HepG2 (cell line): ENCODE measurements around the gene HYOU1. TPM values are rescaled to one million over a fixed set of nuclear protein-coding genes. Genes with fewer than 3 reads are reported as not detected.
A peak's percentile ranks its signal among the peaks of the same experiment; 100 is the strongest.

ENCODE experiments used
- ATAD3A ChIP-seq: sonication (generic); formaldehyde crosslinking; IDR thresholded peaks from 2 replicates; pipeline ENCODE4 v1.4.0; 2020; ENCODE audit warnings: missing genetic modification reagents
- ATF1 ChIP-seq: IDR thresholded peaks from 2 replicates; pipeline ENCODE4 v1.6.1; 2016; ENCODE audit warnings: mild to moderate bottlenecking, control low read depth
- CAMTA2 ChIP-seq: sonication (generic); formaldehyde crosslinking; IDR thresholded peaks from 2 replicates; pipeline ENCODE4 v1.4.0; 2020; ENCODE audit warnings: mild to moderate bottlenecking, missing genetic modification reagents, borderline replicate concordance
- GABPB1 ChIP-seq: IDR thresholded peaks from 2 replicates; pipeline ENCODE4 v1.6.1; 2016; ENCODE audit warnings: mild to moderate bottlenecking, missing genetic modification reagents, moderate library complexity, missing compliant biosample characterization
- GATAD2A ChIP-seq: IDR thresholded peaks from 2 replicates; pipeline ENCODE4 v1.6.1; 2016
- HNF4G ChIP-seq, 2 experiments: sonication (generic) in 1 of 2; formaldehyde crosslinking in 1 of 2; IDR thresholded peaks; 2 replicates each; pipeline versions ENCODE4 v1.4.0 to v1.6.1; 2011 to 2020; ENCODE audit warnings: borderline replicate concordance in 2 of 2, low read depth in 2 of 2, mild to moderate bottlenecking in 2 of 2, low read length in 1 of 2, missing genetic modification reagents in 1 of 2, moderate library complexity in 1 of 2
- KDM5B ChIP-seq: sonication (generic); formaldehyde crosslinking; IDR thresholded peaks from 2 replicates; pipeline ENCODE4 v1.4.0; 2020; ENCODE audit warnings: missing genetic modification reagents, mild to moderate bottlenecking, borderline replicate concordance
- NONO ChIP-seq, 2 experiments: fragments of 450-650 bp in 1 of 2; sonication (generic) in 1 of 2; formaldehyde crosslinking in 1 of 2; IDR thresholded peaks in 1 of 2; conservative IDR thresholded peaks in 1 of 2; 2 replicates each; pipeline versions ENCODE4 v1.6.1 to v1.8.0; 2017 to 2022; ENCODE audit warnings: mild to moderate bottlenecking in 1 of 2, missing genetic modification reagents in 1 of 2, moderate library complexity in 1 of 2
- RXRA ChIP-seq: sonication (generic); formaldehyde crosslinking; IDR thresholded peaks from 2 replicates; pipeline ENCODE4 v1.5.1; 2020; ENCODE audit warnings: missing genetic modification reagents
- SIN3B ChIP-seq: fragments of 150-350 bp; IDR thresholded peaks from 2 replicates; pipeline ENCODE4 v1.6.1; 2014; ENCODE audit warnings: low read length
- SIX1 ChIP-seq: sonication (generic); formaldehyde crosslinking; IDR thresholded peaks from 2 replicates; pipeline ENCODE4 v1.4.0; 2020; ENCODE audit warnings: missing genetic modification reagents, borderline replicate concordance
- SOX5 ChIP-seq: IDR thresholded peaks from 2 replicates; pipeline ENCODE4 v1.6.1; 2016; ENCODE audit warnings: borderline replicate concordance
- SSRP1 ChIP-seq: IDR thresholded peaks from 2 replicates; pipeline ENCODE4 v1.6.1; 2016; ENCODE audit warnings: control low read depth
- ZFY ChIP-seq: sonication (generic); formaldehyde crosslinking; IDR thresholded peaks from 2 replicates; pipeline ENCODE4 v1.4.0; 2020; ENCODE audit warnings: missing genetic modification reagents
- ZNF263 ChIP-seq: sonication (generic); formaldehyde crosslinking; IDR thresholded peaks from 2 replicates; pipeline ENCODE4 v1.4.0; 2020; ENCODE audit warnings: missing genetic modification reagents
- ZNF331 ChIP-seq: sonication (generic); formaldehyde crosslinking; IDR thresholded peaks from 2 replicates; pipeline ENCODE4 v1.4.0; 2020; ENCODE audit warnings: missing genetic modification reagents
- ZNF335 ChIP-seq: sonication (generic); formaldehyde crosslinking; IDR thresholded peaks from 2 replicates; pipeline ENCODE4 v1.4.0; 2020; ENCODE audit warnings: missing genetic modification reagents
- ZNF432 ChIP-seq: sonication (generic); formaldehyde crosslinking; IDR thresholded peaks from 2 replicates; pipeline ENCODE4 v1.5.0; 2020; ENCODE audit warnings: missing genetic modification reagents, mild to moderate bottlenecking, borderline replicate concordance
- ZNF790 ChIP-seq: sonication (generic); formaldehyde crosslinking; IDR thresholded peaks from 2 replicates; pipeline ENCODE4 v1.8.0; 2022; ENCODE audit warnings: missing genetic modification reagents, mild to moderate bottlenecking, borderline replicate concordance
- ZSCAN29 ChIP-seq: sonication (generic); formaldehyde crosslinking; conservative IDR thresholded peaks from 2 replicates; pipeline ENCODE4 v1.4.0; 2020; ENCODE audit warnings: mild to moderate bottlenecking, missing genetic modification reagents
- polyA plus RNA-seq, 8 experiments: library from polyadenylated mRNA; depleted of rRNA in 3 of 8; stranded (reverse) in 7 of 8; unstranded in 1 of 8; fragments of >200 nt; fragmentation: Illumina TruSeq in 4 of 8; extraction: Trizol in 4 of 8; gene quantifications; 2 replicates each; pipeline versions ENCODE4 v1.2.1 to v1.2.3, GENCODE V29; 2011 to 2016; ENCODE audit warnings: low read depth in 4 of 8, missing spikeins in 1 of 8, mixed read lengths in 1 of 8; ENCODE audit not compliant: insufficient read depth in 1 of 8
- total RNA-seq, 5 experiments: library from RNA; depleted of rRNA; stranded (reverse); fragments of >200 nt; fragmentation: Illumina TruSeq; extraction: Trizol; gene quantifications; 2 replicates each; pipeline ENCODE4 v1.2.3, GENCODE V29; 2016; ENCODE audit warnings: low read depth in 1 of 5
- TF ChIP-seq, protein P1 (sequence below): IDR thresholded peaks from 2 replicates; pipeline ENCODE4 v1.6.1; 2016
- TF ChIP-seq, protein P2 (sequence below): sonication (generic); formaldehyde crosslinking; IDR thresholded peaks from 2 replicates; pipeline ENCODE4 v1.5.0; 2020; ENCODE audit warnings: mild to moderate bottlenecking, missing genetic modification reagents, moderate library complexity
- TF ChIP-seq, protein P3 (sequence below), 2 experiments: sonication (generic) in 1 of 2; formaldehyde crosslinking in 1 of 2; IDR thresholded peaks; 2 replicates each; pipeline versions ENCODE4 v1.5.1 to v1.6.1; 2011 to 2020; ENCODE audit warnings: borderline replicate concordance in 1 of 2, low read depth in 1 of 2, low read length in 1 of 2, mild to moderate bottlenecking in 1 of 2, missing genetic modification reagents in 1 of 2, moderate library complexity in 1 of 2

HYOU1 gene
- total and polyA plus RNA-seq, 2 of the 13 experiments (the other 11 are each of a cell fraction or from before 2014, with no cell fraction given): 127 to 155 TPM

DNA sequence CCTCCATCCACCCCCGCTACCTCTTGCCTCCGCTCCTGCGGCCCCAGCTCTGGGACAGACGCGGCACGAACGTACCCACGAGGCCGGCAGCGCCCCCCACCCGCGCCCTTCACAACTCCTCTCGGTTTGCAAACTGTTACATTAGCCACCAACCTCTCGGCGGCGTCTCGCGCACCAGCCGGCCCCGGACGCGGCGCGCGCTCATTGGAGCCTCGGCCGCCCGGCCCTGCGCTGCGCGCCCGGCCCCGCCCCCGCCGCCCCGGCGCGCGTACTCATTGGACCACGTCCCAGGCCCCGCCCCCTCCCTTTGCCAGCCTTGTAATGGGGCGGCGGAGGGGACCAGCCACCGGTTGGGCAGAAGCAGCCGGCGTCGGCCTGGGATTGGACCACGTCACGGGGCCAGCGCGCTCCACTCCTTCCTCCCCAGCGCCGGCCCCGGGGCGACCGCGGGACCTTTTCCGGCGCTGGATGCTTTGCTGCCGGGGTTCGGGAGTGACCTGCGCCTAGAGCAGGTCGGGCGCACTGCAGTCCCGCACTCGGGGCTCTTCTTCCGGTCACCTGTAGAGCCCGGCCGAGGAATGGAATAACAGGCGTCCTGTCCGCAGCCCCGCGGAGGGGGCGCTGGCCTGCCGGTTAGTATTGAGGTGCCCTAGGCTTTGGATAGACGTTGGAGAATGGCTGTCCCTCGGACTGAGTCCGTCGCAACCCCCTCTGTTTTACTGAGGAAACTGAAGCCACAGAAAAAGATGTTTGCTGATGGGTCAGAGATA lies at the start of gene HYOU1 (continued):
- TF ChIP-seq, protein P1, sequence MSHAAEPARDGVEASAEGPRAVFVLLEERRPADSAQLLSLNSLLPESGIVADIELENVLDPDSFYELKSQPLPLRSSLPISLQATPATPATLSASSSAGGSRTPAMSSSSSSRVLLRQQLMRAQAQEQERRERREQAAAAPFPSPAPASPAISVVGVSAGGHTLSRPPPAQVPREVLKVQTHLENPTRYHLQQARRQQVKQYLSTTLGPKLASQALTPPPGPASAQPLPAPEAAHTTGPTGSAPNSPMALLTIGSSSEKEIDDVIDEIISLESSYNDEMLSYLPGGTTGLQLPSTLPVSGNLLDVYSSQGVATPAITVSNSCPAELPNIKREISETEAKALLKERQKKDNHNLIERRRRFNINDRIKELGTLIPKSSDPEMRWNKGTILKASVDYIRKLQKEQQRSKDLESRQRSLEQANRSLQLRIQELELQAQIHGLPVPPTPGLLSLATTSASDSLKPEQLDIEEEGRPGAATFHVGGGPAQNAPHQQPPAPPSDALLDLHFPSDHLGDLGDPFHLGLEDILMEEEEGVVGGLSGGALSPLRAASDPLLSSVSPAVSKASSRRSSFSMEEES (CRISPR knock-in tag): peak; percentile 41
- TF ChIP-seq ZSCAN29 (CRISPR knock-in tag) (peak; percentile 53; the same call in 1 of the 2 replicates), HNF4G (IDR thresholded peaks at IDR 0.05; ENCODE audit: borderline replicate concordance, low read depth, low read length) (no peak), HNF4G (CRISPR knock-in tag; IDR thresholded peaks at IDR 0.05; ENCODE audit: borderline replicate concordance, low read depth) (no peak), SIN3B (no peak; the same call in 1 of the 2 replicates), RXRA (peak; percentile 68), SOX5 (CRISPR knock-in tag) (peak; percentile 9; the same call in 1 of the 2 replicates), ZNF331 (CRISPR knock-in tag) (0 out of 2 replicates have a peak, but pooled peaks have one; percentile 37), ZNF335 (CRISPR knock-in tag) (0 out of 2 replicates have a peak, but pooled peaks have one; percentile 21), ZNF432 (CRISPR knock-in tag) (no peak), SSRP1 (CRISPR knock-in tag) (peak; percentile 48; the same call in 1 of the 2 replicates), ZFY (peak; percentile 75), GATAD2A (peak; percentile 59), ATF1 (CRISPR knock-in tag) (peak; percentile 73; the same call in 1 of the 2 replicates), ZNF790 (CRISPR knock-in tag) (0 out of 2 replicates have a peak, but pooled peaks have one; percentile 39), SIX1 (0 out of 2 replicates have a peak, but pooled peaks have one; percentile 9), GABPB1 (CRISPR knock-in tag) (peak; percentile 92), ATAD3A (CRISPR knock-in tag) (no peak), NONO (IDR thresholded peaks at IDR 0.05) (no peak), NONO (CRISPR knock-in tag; conservative IDR thresholded peaks at IDR 0.05) (peak; percentile 75; the same call in 1 of the 2 replicates), ZNF263 (peak; percentile 51; the same call in 1 of the 2 replicates), KDM5B (CRISPR knock-in tag) (peak; percentile 66; the same call in 1 of the 2 replicates), CAMTA2 (CRISPR knock-in tag) (no peak)
- TF ChIP-seq, protein P2, sequence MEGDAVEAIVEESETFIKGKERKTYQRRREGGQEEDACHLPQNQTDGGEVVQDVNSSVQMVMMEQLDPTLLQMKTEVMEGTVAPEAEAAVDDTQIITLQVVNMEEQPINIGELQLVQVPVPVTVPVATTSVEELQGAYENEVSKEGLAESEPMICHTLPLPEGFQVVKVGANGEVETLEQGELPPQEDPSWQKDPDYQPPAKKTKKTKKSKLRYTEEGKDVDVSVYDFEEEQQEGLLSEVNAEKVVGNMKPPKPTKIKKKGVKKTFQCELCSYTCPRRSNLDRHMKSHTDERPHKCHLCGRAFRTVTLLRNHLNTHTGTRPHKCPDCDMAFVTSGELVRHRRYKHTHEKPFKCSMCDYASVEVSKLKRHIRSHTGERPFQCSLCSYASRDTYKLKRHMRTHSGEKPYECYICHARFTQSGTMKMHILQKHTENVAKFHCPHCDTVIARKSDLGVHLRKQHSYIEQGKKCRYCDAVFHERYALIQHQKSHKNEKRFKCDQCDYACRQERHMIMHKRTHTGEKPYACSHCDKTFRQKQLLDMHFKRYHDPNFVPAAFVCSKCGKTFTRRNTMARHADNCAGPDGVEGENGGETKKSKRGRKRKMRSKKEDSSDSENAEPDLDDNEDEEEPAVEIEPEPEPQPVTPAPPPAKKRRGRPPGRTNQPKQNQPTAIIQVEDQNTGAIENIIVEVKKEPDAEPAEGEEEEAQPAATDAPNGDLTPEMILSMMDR (CRISPR knock-in tag): peak; percentile 51; the same call in 1 of the 2 replicates
- TF ChIP-seq, protein P3, sequence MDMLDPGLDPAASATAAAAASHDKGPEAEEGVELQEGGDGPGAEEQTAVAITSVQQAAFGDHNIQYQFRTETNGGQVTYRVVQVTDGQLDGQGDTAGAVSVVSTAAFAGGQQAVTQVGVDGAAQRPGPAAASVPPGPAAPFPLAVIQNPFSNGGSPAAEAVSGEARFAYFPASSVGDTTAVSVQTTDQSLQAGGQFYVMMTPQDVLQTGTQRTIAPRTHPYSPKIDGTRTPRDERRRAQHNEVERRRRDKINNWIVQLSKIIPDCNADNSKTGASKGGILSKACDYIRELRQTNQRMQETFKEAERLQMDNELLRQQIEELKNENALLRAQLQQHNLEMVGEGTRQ (IDR thresholded peaks at IDR 0.05; ENCODE audit: low read depth, low read length): no peak
- TF ChIP-seq, protein P3 (CRISPR knock-in tag; IDR thresholded peaks at IDR 0.05; ENCODE audit: borderline replicate concordance): no peak
